Tibial nerve (tissue), 4 donors: ENCODE results near the gene SEC22C.

ENCODE experiments used
- CTCF ChIP-seq, 5 experiments: fragments of 200-600 bp in 3 of 5; fragments of 450-650 bp in 2 of 5; sonication (generic) in 3 of 5; IDR thresholded peaks; one replicate each; pipeline ENCODE4 v1.5.1; 2016 to 2019; ENCODE audit warnings: antibody characterized with exemption in 5 of 5, mild to moderate bottlenecking in 3 of 5, moderate library complexity in 2 of 5
- EP300 ChIP-seq, 2 donors: sonication (generic); formaldehyde crosslinking; IDR thresholded peaks; one replicate each; pipeline ENCODE4 v1.6.1; 2017; ENCODE audit warnings: antibody characterized with exemption in 2 of 2, mild to moderate bottlenecking in 1 of 2
- POLR2A ChIP-seq, 2 donors: fragments of 450-650 bp; IDR thresholded peaks; one replicate each; pipeline ENCODE4 v1.6.1; 2017; ENCODE audit warnings: antibody characterized with exemption in 2 of 2, mild to moderate bottlenecking in 2 of 2, moderate library complexity in 2 of 2

- TF ChIP-seq CTCF (IDR thresholded peaks at IDR 0.05) (no peak), POLR2A (IDR thresholded peaks at IDR 0.05) (no peak), EP300 (IDR thresholded peaks at IDR 0.05) (no peak)
Observed at GRCh38 chr3:42589382-42590109, 7.8 kb upstream of the SEC22C start.
